Measurements from ENCODE around the gene SAFB.
A peak's percentile ranks its signal among the peaks of the same experiment; 100 is the strongest.

Gene SAFB

GRCh38 chr19:5690955-5691821 is 68.3 kb downstream of the SAFB start:
- Histone ChIP-seq H3K4me3 (ENCODE audit: low read length) (peak overlapping the region; percentile 81), H3K36me3 (ENCODE audit: insufficient read depth, low read length) (peaks cover 59% of the 10 kb centered on the region), H3K9ac (ENCODE audit: low read depth, low read length) (peak overlapping the region; percentile 90), H3K9me3 (replicated peaks; ENCODE audit: low read length) (no peaks in the 10 kb centered on the region), H3K27me3 (ENCODE audit: control insufficient read depth, insufficient read depth, low read length) (no peaks in the 10 kb centered on the region), H3K4me2 (ENCODE audit: low read length) (peak overlapping the region; percentile 97), H3K4me1 (ENCODE audit: control insufficient read depth, insufficient read depth, low read length) (peaks cover 29% of the 10 kb centered on the region)

- peak overlapping the region; percentile 90 for H3K9ac ChIP-seq (ENCODE audit: low read depth, low read length)
- no peaks in the 10 kb centered on the region for H3K9me3 ChIP-seq (replicated peaks; ENCODE audit: low read length)
- no peaks in the 10 kb centered on the region for H3K27me3 ChIP-seq (ENCODE audit: control insufficient read depth, insufficient read depth, low read length)
- peak overlapping the region; percentile 81 for H3K4me3 ChIP-seq (ENCODE audit: low read length)
- H3K36me3 ChIP-seq (ENCODE audit: insufficient read depth, low read length): peaks cover 66% of the 10 kb centered on the region
- H3K4me2 ChIP-seq (ENCODE audit: low read length): peak overlapping the region; percentile 97
- peaks cover 29% of the 10 kb centered on the region for H3K4me1 ChIP-seq (ENCODE audit: control insufficient read depth, insufficient read depth, low read length)
Measured at GRCh38 chr19:5691822-5692722, 69.2 kb downstream of the SAFB start.

- H3K4me3 ChIP-seq (ENCODE audit: low read length): no peak overlapping the region
- H3K4me1 ChIP-seq (ENCODE audit: control insufficient read depth, insufficient read depth, low read length): peaks cover 25% of the 10 kb centered on the region
- peaks cover 66% of the 10 kb centered on the region for H3K36me3 ChIP-seq (ENCODE audit: insufficient read depth, low read length)
- H3K4me2 ChIP-seq (ENCODE audit: low read length): peak overlapping the region; percentile 97
- peak overlapping the region; percentile 90 for H3K9ac ChIP-seq (ENCODE audit: low read depth, low read length)
- H3K27me3 ChIP-seq (ENCODE audit: control insufficient read depth, insufficient read depth, low read length): no peaks in the 10 kb centered on the region
- H3K9me3 ChIP-seq (replicated peaks; ENCODE audit: low read length): no peaks in the 10 kb centered on the region
Measured at GRCh38 chr19:5692723-5693194, 69.9 kb downstream of the SAFB start.

GRCh38 chr19:5693195-5694166 is 70.6 kb downstream of the SAFB start:
- Histone ChIP-seq H3K9ac (ENCODE audit: low read depth, low read length) (no peak overlapping the region), H3K36me3 (ENCODE audit: insufficient read depth, low read length) (peaks cover 71% of the 10 kb centered on the region), H3K4me3 (ENCODE audit: low read length) (no peak overlapping the region), H3K4me1 (ENCODE audit: control insufficient read depth, insufficient read depth, low read length) (peaks cover 25% of the 10 kb centered on the region), H3K9me3 (replicated peaks; ENCODE audit: low read length) (no peaks in the 10 kb centered on the region), H3K4me2 (ENCODE audit: low read length) (peak overlapping the region; percentile 97), H3K27me3 (ENCODE audit: control insufficient read depth, insufficient read depth, low read length) (no peaks in the 10 kb centered on the region)

GRCh38 chr19:5694167-5694955 is 71.5 kb downstream of the SAFB start:
- peaks cover 79% of the 10 kb centered on the region for H3K36me3 ChIP-seq (ENCODE audit: insufficient read depth, low read length)
- H3K4me1 ChIP-seq (ENCODE audit: control insufficient read depth, insufficient read depth, low read length): peaks cover 25% of the 10 kb centered on the region
- H3K9me3 ChIP-seq (replicated peaks; ENCODE audit: low read length): no peaks in the 10 kb centered on the region
- H3K4me3 ChIP-seq (ENCODE audit: low read length): no peak overlapping the region
- H3K4me2 ChIP-seq (ENCODE audit: low read length): no peak overlapping the region
- no peaks in the 10 kb centered on the region for H3K27me3 ChIP-seq (ENCODE audit: control insufficient read depth, insufficient read depth, low read length)
- no peak overlapping the region for H3K9ac ChIP-seq (ENCODE audit: low read depth, low read length)

- Histone ChIP-seq H3K27me3 (ENCODE audit: control insufficient read depth, insufficient read depth, low read length) (no peaks in the 10 kb centered on the region), H3K36me3 (ENCODE audit: insufficient read depth, low read length) (peaks cover 85% of the 10 kb centered on the region), H3K4me2 (ENCODE audit: low read length) (no peak overlapping the region), H3K4me3 (ENCODE audit: low read length) (no peak overlapping the region), H3K4me1 (ENCODE audit: control insufficient read depth, insufficient read depth, low read length) (peaks cover 25% of the 10 kb centered on the region), H3K9me3 (replicated peaks; ENCODE audit: low read length) (no peaks in the 10 kb centered on the region), H3K9ac (ENCODE audit: low read depth, low read length) (no peak overlapping the region)
Measured at GRCh38 chr19:5694956-5695648, 72.2 kb downstream of the SAFB start.

GRCh38 chr19:5695649-5696195 is 72.8 kb downstream of the SAFB start:
- H3K9me3 ChIP-seq (replicated peaks; ENCODE audit: low read length): no peaks in the 10 kb centered on the region
- no peak overlapping the region for H3K4me2 ChIP-seq (ENCODE audit: low read length)
- peaks cover 86% of the 10 kb centered on the region for H3K36me3 ChIP-seq (ENCODE audit: insufficient read depth, low read length)
- no peak overlapping the region for H3K4me3 ChIP-seq (ENCODE audit: low read length)
- no peaks in the 10 kb centered on the region for H3K27me3 ChIP-seq (ENCODE audit: control insufficient read depth, insufficient read depth, low read length)
- no peak overlapping the region for H3K9ac ChIP-seq (ENCODE audit: low read depth, low read length)
- H3K4me1 ChIP-seq (ENCODE audit: control insufficient read depth, insufficient read depth, low read length): peaks cover 25% of the 10 kb centered on the region

- H3K4me3 ChIP-seq (ENCODE audit: low read length): no peak overlapping the region
- no peak overlapping the region for H3K9ac ChIP-seq (ENCODE audit: low read depth, low read length)
- no peaks in the 10 kb centered on the region for H3K9me3 ChIP-seq (replicated peaks; ENCODE audit: low read length)
- H3K36me3 ChIP-seq (ENCODE audit: insufficient read depth, low read length): peaks cover 81% of the 10 kb centered on the region
- no peaks in the 10 kb centered on the region for H3K27me3 ChIP-seq (ENCODE audit: control insufficient read depth, insufficient read depth, low read length)
- peaks cover 25% of the 10 kb centered on the region for H3K4me1 ChIP-seq (ENCODE audit: control insufficient read depth, insufficient read depth, low read length)
- no peak overlapping the region for H3K4me2 ChIP-seq (ENCODE audit: low read length)
Measured at GRCh38 chr19:5696196-5697021, 73.5 kb downstream of the SAFB start.
